ENCODE data around the gene BATF3.

Gene BATF3

GRCh38 chr1:212677136-212677535 is 22.5 kb downstream of the BATF3 start:
- H3K79me2 ChIP-seq (ENCODE audit: insufficient read depth, low read length): no peaks in the 10 kb centered on the region
- no peaks in the 10 kb centered on the region for H3K4me1 ChIP-seq (ENCODE audit: insufficient read depth, low read length)
- no peak for DNase-seq

GRCh38 chr1:212675675-212676074 is 24.0 kb downstream of the BATF3 start:
- Histone ChIP-seq H3K9ac (ENCODE audit: low read depth, low read length) (no peak overlapping the region), H3K4me3 (ENCODE audit: low read depth in 1 of 2, low read length in 2 of 2) (no peak overlapping the region), H2AFZ (ENCODE audit: low read depth, low read length) (no peak overlapping the region), H3K36me3 (ENCODE audit: insufficient read depth, low read length) (no peaks in the 10 kb centered on the region), H3K79me2 (ENCODE audit: insufficient read depth, low read length) (no peaks in the 10 kb centered on the region), H3K27me3 (ENCODE audit: insufficient read depth, low read length, poor library complexity) (no peaks in the 10 kb centered on the region), H4K20me1 (ENCODE audit: insufficient read depth, low read length) (no peaks in the 10 kb centered on the region), H3K4me1 (ENCODE audit: insufficient read depth, low read length) (no peaks in the 10 kb centered on the region), H3K27ac (ENCODE audit: low read length) (no peak overlapping the region), H3K9me3 (ENCODE audit: insufficient read depth, low read length, severe bottlenecking) (no peaks in the 10 kb centered on the region), H3K4me2 (ENCODE audit: insufficient read depth, low read length) (no peak overlapping the region)
- DNase-seq (no peak), ATAC-seq (ENCODE audit: insufficient read depth, low read depth) (no peak)
- TF ChIP-seq EZH2 (IDR thresholded peaks at IDR 0.05; ENCODE audit: borderline replicate concordance, low read depth, low read length, severe bottlenecking): no peak
- TF ChIP-seq, protein P1, sequence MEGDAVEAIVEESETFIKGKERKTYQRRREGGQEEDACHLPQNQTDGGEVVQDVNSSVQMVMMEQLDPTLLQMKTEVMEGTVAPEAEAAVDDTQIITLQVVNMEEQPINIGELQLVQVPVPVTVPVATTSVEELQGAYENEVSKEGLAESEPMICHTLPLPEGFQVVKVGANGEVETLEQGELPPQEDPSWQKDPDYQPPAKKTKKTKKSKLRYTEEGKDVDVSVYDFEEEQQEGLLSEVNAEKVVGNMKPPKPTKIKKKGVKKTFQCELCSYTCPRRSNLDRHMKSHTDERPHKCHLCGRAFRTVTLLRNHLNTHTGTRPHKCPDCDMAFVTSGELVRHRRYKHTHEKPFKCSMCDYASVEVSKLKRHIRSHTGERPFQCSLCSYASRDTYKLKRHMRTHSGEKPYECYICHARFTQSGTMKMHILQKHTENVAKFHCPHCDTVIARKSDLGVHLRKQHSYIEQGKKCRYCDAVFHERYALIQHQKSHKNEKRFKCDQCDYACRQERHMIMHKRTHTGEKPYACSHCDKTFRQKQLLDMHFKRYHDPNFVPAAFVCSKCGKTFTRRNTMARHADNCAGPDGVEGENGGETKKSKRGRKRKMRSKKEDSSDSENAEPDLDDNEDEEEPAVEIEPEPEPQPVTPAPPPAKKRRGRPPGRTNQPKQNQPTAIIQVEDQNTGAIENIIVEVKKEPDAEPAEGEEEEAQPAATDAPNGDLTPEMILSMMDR (IDR thresholded peaks at IDR 0.05; ENCODE audit: borderline replicate concordance, extremely low read depth, low read length, poor library complexity, severe bottlenecking): no peak

More at GRCh38 chr1:212677136-212677535, 22.5 kb downstream of the BATF3 start:
- Histone ChIP-seq H3K9me3 (ENCODE audit: insufficient read depth, low read length, severe bottlenecking) (no peaks in the 10 kb centered on the region), H3K4me2 (ENCODE audit: insufficient read depth, low read length) (no peak overlapping the region), H3K4me3 (ENCODE audit: low read depth in 1 of 2, low read length in 2 of 2) (no peak overlapping the region), H3K27ac (ENCODE audit: low read length) (no peak overlapping the region), H3K36me3 (ENCODE audit: insufficient read depth, low read length) (no peaks in the 10 kb centered on the region), H3K9ac (ENCODE audit: low read depth, low read length) (no peak overlapping the region), H4K20me1 (ENCODE audit: insufficient read depth, low read length) (no peaks in the 10 kb centered on the region), H2AFZ (ENCODE audit: low read depth, low read length) (no peak overlapping the region), H3K27me3 (ENCODE audit: insufficient read depth, low read length, poor library complexity) (no peaks in the 10 kb centered on the region)
- no peak for TF ChIP-seq EZH2 (IDR thresholded peaks at IDR 0.05; ENCODE audit: borderline replicate concordance, low read depth, low read length, severe bottlenecking)
- TF ChIP-seq, protein P1 (IDR thresholded peaks at IDR 0.05; ENCODE audit: borderline replicate concordance, extremely low read depth, low read length, poor library complexity, severe bottlenecking): no peak
- ATAC-seq (ENCODE audit: insufficient read depth, low read depth): no peak

DNA sequence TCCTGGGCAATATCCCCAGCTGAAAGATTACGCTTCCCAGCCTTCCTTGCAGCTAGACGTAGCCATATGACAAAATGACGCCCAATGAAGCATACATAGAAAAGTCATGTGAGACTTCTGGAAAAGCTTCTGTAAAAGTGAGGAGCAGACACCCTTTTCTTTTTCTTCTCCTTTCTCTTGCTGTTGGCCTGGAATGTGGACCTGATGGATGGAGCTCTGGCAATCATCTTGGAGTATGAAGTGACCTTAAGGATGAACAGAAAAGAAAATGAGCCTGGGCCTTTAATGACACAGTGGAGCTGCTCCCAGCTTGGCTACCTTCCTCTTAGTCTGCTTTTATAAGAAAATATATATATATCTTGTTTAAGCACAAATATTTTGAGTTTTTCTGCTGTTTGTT is 24.8 kb downstream of the BATF3 start:
- no peak for TF ChIP-seq EZH2 (IDR thresholded peaks at IDR 0.05; ENCODE audit: borderline replicate concordance, low read depth, low read length, severe bottlenecking)
- TF ChIP-seq, protein P1 (IDR thresholded peaks at IDR 0.05; ENCODE audit: borderline replicate concordance, extremely low read depth, low read length, poor library complexity, severe bottlenecking): no peak
- Histone ChIP-seq H2AFZ (ENCODE audit: low read depth, low read length) (no peak overlapping the region), H3K4me3 (ENCODE audit: low read depth in 1 of 2, low read length in 2 of 2) (no peak overlapping the region), H3K4me1 (ENCODE audit: insufficient read depth, low read length) (no peaks in the 10 kb centered on the region), H3K36me3 (ENCODE audit: insufficient read depth, low read length) (no peaks in the 10 kb centered on the region), H3K79me2 (ENCODE audit: insufficient read depth, low read length) (no peaks in the 10 kb centered on the region), H3K9ac (ENCODE audit: low read depth, low read length) (no peak overlapping the region), H3K4me2 (ENCODE audit: insufficient read depth, low read length) (no peak overlapping the region), H4K20me1 (ENCODE audit: insufficient read depth, low read length) (no peaks in the 10 kb centered on the region), H3K27me3 (ENCODE audit: insufficient read depth, low read length, poor library complexity) (no peaks in the 10 kb centered on the region), H3K27ac (ENCODE audit: low read length) (no peak overlapping the region), H3K9me3 (ENCODE audit: insufficient read depth, low read length, severe bottlenecking) (no peaks in the 10 kb centered on the region)
- DNase-seq (no peak), ATAC-seq (ENCODE audit: insufficient read depth, low read depth) (no peak)

Measured in DND-41 (cell line).